GM12891 (cell line): Measurements from ENCODE around the gene GJD3. TPM values are rescaled to one million over a fixed set of nuclear protein-coding genes. Genes with fewer than 3 reads are reported as not detected.
"Not testable (repeated sequence)": the region's sequence is repeated elsewhere in the genome, so short reads cannot be mapped to it uniquely, and the experiment has no call there.

Experiments
- DNase-seq: peaks from one replicate; pipeline ENCODE4 v3.0.0; 2011; ENCODE audit warnings: low spot score; ENCODE audit not compliant: insufficient read length
- FAIRE-seq: peaks from 2 replicates; lab custom pipeline; 2011; peaks lifted over from hg19 to GRCh38; lab: Jason Lieb, UNC
- PAX5 ChIP-seq: IDR thresholded peaks from 2 replicates; pipeline ENCODE4 v1.6.1; 2011; ENCODE audit warnings: low read length, moderate library complexity, mild to moderate bottlenecking; ENCODE audit not compliant: insufficient read depth, severe bottlenecking
- POLR2A ChIP-seq: IDR thresholded peaks from 2 replicates; pipeline ENCODE4 v1.6.1; 2011; ENCODE audit warnings: low read depth, low read length, control low read depth
- POLR2AphosphoS5 ChIP-seq: IDR thresholded peaks from 2 replicates; pipeline ENCODE4 v1.6.1; 2011; ENCODE audit warnings: low read depth, low read length, control low read depth
- POU2F2 ChIP-seq: IDR thresholded peaks from 2 replicates; pipeline ENCODE4 v1.6.1; 2011; ENCODE audit warnings: low read depth, mild to moderate bottlenecking, control low read depth, low read length, moderate library complexity
- SPI1 ChIP-seq: IDR thresholded peaks from 2 replicates; pipeline ENCODE4 v1.6.1; 2011; ENCODE audit warnings: low read depth, low read length, control low read depth
- TAF1 ChIP-seq: IDR thresholded peaks from 2 replicates; pipeline ENCODE4 v1.6.1; 2011; ENCODE audit warnings: low read depth, low read length, control low read depth
- polyA plus RNA-seq: library from polyadenylated mRNA; unstranded; fragments of >200 nt; gene quantifications from one replicate; pipeline ENCODE4 v1.2.1, GENCODE V29; 2012; ENCODE audit warnings: low read depth, missing spikeins, inconsistent platforms; ENCODE audit not compliant: missing spikeins

The GJD3 gene, protein sequence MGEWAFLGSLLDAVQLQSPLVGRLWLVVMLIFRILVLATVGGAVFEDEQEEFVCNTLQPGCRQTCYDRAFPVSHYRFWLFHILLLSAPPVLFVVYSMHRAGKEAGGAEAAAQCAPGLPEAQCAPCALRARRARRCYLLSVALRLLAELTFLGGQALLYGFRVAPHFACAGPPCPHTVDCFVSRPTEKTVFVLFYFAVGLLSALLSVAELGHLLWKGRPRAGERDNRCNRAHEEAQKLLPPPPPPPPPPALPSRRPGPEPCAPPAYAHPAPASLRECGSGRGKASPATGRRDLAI
- polyA plus RNA-seq = 0.21 TPM

DNA sequence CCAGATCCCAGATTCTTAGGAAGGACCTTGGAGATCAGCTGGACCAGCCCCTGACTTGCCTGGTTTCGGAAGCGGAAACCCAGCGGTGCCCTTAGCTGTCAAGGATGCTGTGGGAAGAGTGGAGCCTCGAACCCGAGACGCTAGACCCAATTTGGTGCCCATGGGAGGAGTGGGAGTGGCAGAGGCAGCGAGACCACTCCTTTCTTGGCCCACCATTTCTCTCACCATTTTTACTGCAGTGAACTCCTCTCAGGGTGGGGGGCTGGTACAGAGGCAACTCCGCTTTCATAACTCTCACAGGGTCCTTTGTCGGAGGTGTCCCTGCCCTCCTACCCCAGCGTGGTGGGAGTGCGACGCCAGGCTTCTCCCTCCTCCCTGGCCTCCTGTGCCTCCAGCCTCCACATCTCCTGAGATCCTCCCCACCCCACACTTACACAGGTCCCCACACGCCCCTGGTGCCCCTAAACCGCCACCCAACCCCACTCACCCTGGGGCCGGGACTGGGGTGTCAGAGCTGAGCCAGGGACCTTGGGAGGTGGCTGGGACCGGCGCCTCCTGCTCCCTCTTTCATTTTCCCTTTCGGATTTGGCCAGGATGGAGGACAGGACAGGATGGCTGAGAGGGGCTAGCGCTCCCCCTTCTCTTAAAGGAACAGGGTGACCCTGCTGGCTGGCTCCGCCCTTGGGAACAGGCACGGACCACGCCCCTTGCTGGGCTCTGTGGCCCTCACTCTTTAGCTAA lies at the start of gene GJD3:
Gene GJD3, minus strand, starts transcription at position 617 of the 741 bp plus-strand sequence. CDS start 922 bp downstream, outside the sequence.
- no peak for TF ChIP-seq POLR2A
- TF ChIP-seq TAF1 = no peak
- no peak for TF ChIP-seq POLR2AphosphoS5
- TF ChIP-seq PAX5 = no peak
- TF ChIP-seq SPI1 = no peak
- FAIRE-seq = no peak
- no peak for DNase-seq

DNA sequence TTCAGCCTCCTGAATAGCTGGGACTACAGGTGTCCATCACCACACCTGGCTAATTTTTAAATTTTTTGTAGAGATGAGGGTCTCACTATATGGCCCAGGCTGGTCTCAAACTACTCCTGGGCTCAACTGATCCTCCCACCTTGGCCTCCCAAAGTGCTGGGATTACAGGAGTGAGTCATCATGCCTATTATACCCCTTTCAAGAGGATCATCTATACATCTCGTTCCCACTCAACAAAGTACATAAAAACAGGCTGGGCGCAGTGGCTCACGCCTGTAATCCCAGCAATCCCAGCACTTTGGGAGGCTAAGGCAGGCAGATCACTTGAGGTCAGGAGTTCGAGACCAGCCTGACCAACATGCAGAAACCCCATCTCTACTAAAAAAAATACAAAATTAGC lies 49.8 kb upstream of the GJD3 start:
- DNase-seq, FAIRE-seq: not testable (repeated sequence)

DNA sequence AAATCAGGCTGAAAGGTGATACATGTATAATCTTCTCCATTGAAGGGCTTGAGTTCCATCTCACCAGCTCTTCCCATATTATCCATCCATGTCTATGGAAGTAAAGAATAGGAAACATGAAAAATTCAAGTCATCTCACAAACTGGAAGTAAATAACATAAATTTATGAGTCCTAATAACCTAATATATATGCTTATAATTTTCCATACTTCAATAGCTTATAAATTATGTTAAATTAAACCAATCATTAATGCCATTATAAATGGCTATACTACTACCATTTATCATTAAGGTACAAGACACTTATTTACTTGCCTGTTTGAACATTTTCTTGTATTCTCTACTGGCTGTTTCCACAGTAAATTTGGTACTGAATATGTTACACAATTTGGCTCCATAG lies 48.3 kb upstream of the GJD3 start:
- TF ChIP-seq POLR2A = no peak
- no peak for TF ChIP-seq TAF1
- no peak for TF ChIP-seq SPI1
- no peak for TF ChIP-seq POLR2AphosphoS5
- no peak for TF ChIP-seq PAX5
- TF ChIP-seq POU2F2 = no peak
- FAIRE-seq = no peak
- DNase-seq = no peak

DNA sequence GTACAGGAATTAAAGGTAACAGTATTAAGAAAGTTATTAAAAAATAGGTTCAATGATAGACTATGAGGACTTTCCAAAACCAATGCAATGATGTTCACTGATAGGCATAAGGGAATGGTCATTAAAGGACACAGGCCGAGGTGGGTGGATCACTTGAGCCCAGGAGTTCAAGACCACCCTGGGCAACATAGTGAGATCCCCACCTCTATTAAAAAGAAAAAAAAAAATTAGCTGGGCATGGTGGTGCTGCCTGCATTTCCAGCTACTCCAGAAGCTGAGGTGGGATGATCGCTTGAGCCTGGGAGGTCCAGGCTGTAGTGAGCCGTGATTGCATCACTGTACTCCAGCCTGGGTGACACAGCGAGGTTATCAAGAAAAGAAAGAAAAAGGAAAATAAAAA lies 47.3 kb upstream of the GJD3 start:
- DNase-seq (no peak), FAIRE-seq (no peak)
- no peak for TF ChIP-seq TAF1
- no peak for TF ChIP-seq PAX5
- no peak for TF ChIP-seq SPI1
- no peak for TF ChIP-seq POLR2A

DNA sequence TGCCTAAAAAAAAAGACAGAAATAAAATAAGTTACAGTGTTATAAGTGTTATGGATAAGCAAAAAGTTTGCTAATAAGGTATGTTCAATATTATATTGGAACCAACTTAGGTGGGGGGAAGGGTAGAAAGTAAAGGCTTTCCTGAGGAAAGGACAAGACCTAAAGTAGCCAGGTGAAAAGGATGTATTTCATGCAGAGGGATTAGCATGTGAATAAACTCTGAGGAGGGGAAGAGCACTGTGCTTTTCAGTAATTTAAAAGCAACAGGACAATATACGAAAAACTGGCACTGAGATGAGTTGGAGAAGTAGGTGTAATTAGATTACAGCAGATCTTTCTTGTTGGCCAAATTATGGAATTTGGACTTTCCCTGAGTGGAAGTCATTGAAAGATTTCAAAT lies 45.5 kb upstream of the GJD3 start:
- FAIRE-seq = no peak
- no peak for TF ChIP-seq SPI1
- TF ChIP-seq TAF1 = no peak
- no peak for TF ChIP-seq POLR2AphosphoS5
- TF ChIP-seq POU2F2 = no peak
- no peak for TF ChIP-seq POLR2A
- no peak for TF ChIP-seq PAX5
- DNase-seq = no peak

DNA sequence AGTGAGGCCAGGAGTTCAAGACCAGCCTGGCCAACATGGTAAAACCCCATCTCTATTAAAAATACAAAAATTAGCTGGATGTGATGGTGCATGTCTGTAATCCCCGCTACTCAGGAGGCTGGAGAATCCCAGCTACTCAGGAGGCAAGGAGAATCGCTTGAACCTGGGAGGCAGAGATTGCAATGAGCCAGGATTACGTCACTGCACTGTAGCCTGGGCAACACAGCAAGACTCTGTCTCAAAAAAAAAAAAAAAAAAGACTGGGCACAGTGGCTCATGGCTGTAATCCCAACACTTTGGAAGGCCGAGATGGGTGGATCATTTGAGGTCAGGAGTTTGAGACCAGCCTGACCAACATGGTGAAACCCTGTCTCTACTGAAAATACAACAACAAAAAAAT lies 45.0 kb upstream of the GJD3 start:
- FAIRE-seq, DNase-seq: not testable (repeated sequence)

DNA sequence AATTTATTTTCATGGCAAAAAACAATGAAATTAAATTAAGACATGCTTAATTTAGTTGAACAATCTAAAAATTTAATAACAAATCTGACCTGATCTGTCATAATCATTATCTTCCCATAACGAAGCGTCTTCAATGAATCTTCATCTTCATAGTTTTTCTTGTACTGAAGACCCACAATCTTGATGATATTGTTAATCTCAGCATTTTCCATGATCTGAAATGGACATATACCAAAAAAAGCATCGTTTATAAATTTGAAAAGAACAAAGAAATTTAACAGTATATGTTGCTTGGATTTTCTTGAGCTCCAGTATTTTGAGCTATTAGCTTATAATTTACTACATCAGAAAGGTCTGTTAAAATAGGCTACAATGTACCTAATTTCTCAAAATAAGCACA lies 42.9 kb upstream of the GJD3 start:
- no peak for TF ChIP-seq POLR2AphosphoS5
- TF ChIP-seq TAF1 = no peak
- no peak for TF ChIP-seq PAX5
- TF ChIP-seq POLR2A = no peak
- TF ChIP-seq SPI1 = no peak
- TF ChIP-seq POU2F2 = no peak
- FAIRE-seq = no peak
- DNase-seq = no peak

DNA sequence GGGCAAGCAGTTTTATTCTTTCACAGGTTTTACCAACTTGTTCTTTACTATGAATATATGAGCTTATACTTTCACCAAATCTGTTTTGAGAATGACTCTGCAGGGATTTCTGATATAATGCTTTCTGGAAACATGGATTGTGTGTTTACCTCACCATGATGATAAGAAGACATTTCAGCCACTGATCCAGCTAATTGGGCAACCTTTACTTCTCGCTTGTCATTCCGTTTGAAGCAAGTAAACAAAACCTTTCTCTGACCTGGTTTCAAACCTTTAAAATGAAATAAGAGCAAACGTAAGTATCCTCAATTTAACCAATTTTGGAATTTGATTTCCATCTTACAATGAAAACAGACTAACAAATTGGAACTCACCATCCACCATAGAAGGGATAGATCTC lies 39.5 kb upstream of the GJD3 start:
- FAIRE-seq (no peak), DNase-seq (no peak)
- TF ChIP-seq SPI1 = no peak
- no peak for TF ChIP-seq POLR2A
- no peak for TF ChIP-seq PAX5
- TF ChIP-seq POLR2AphosphoS5 = no peak
- no peak for TF ChIP-seq TAF1
- TF ChIP-seq POU2F2 = no peak

DNA sequence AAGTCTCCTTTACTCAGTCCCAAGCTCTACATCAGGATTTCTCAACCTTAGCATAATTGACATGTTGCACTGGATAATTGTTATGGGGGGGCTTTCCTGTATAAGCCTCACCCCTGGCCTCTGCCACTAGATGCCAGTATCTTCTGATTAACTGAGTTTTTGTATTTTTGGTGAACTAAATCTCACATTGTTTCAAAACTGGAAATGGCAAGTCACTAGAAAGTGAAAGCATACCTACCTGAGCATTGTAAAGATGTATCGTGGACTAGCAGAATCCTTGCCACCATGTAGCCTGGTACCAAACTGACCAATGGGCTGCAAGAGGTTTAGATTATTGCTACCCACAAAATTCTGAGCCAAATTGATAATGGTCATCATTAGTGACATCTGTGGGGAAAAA lies 38.1 kb upstream of the GJD3 start:
- no peak for DNase-seq
- TF ChIP-seq TAF1 (no peak), POU2F2 (no peak)
- no peak for FAIRE-seq

DNA sequence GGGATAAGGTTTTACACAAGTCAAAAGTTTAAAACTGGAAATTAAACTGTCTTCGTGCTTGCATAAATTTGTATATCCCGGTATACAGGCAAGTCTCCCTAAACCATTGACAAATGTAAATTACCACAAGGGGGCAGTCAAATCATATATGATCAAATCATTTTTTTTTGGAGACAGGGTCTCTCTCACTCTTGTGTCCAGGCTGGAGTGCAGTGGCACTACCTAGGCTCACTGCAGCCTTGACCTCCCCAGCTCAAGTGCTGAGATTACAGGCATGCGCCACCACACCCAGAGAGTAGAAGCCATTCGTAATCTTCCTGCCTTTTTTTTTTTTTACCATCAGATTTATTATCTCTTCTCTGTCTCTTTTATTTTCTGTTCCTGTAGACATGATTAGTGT lies 34.6 kb upstream of the GJD3 start:
- DNase-seq = no peak
- TF ChIP-seq POLR2AphosphoS5 (no peak), POLR2A (no peak), SPI1 (no peak), PAX5 (no peak)
- peak; percentile 41 for FAIRE-seq

DNA sequence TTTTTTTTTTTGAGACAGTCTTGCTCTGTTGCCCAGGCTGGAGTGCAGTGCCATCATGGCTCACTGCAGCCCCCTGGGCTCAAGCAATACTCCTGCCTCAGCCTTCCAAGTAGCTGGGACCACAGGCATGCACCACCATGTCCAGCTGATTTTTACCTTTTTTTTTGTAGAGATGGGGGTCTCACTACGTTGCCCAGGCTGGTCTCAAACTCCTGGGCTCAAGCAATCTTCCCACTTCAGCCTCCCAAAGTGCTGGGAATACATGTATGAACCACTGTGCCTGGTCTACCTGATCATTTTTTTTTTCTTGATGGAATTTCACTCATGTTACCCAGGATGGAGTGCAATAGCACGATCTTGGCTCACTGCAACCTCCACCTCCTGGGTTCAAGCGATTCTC lies 22.0 kb upstream of the GJD3 start:
- FAIRE-seq, DNase-seq: not testable (repeated sequence)
